OCI-LY1 (cell line): Measurements from ENCODE around the gene KIAA1143.

Experiments
- EZH2 ChIP-seq: fragments of 200-600 bp; sonication (generic), shearing (Covaris generic); IDR thresholded peaks from 2 replicates; pipeline ENCODE4 v1.8.0; 2017; ENCODE audit warnings: borderline replicate concordance, mixed run types, mild to moderate bottlenecking, antibody characterized with exemption, low read length, moderate library complexity, mixed read lengths
- TF ChIP-seq, protein P1 (sequence below): fragments of 200-600 bp; sonication (generic), shearing (Covaris generic); IDR thresholded peaks from 2 replicates; pipeline ENCODE4 v1.5.1; 2017; ENCODE audit warnings: mild to moderate bottlenecking, antibody characterized with exemption, low read length, moderate library complexity, mixed read lengths

DNA sequence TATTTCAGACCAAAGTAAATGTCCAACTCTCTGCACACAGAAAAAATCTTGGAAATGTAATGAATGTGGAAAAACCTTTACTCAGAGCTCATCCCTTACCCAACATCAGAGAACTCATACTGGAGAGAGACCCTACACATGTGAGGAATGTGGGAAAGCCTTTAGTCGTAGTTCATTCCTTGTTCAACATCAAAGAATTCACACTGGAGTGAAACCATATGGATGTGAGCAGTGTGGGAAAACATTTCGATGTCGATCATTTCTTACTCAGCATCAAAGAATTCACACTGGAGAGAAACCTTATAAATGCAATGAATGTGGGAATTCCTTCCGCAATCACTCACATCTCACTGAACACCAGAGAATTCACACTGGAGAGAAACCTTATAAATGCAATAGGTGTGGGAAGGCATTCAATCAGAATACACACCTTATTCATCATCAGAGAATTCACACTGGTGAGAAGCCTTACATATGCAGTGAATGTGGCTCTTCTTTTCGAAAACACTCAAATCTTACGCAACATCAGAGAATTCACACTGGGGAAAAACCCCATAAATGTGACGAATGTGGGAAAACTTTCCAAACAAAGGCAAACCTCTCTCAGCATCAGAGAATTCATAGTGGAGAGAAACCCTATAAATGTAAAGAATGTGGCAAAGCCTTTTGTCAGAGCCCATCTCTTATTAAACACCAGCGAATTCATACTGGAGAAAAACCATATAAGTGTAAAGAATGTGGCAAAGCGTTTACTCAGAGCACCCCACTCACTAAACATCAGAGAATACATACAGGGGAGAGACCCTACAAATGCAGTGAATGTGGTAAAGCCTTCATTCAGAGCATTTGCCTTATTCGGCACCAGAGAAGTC lies 40.0 kb downstream of the KIAA1143 start:
- no peak for TF ChIP-seq EZH2
- TF ChIP-seq, protein P1, sequence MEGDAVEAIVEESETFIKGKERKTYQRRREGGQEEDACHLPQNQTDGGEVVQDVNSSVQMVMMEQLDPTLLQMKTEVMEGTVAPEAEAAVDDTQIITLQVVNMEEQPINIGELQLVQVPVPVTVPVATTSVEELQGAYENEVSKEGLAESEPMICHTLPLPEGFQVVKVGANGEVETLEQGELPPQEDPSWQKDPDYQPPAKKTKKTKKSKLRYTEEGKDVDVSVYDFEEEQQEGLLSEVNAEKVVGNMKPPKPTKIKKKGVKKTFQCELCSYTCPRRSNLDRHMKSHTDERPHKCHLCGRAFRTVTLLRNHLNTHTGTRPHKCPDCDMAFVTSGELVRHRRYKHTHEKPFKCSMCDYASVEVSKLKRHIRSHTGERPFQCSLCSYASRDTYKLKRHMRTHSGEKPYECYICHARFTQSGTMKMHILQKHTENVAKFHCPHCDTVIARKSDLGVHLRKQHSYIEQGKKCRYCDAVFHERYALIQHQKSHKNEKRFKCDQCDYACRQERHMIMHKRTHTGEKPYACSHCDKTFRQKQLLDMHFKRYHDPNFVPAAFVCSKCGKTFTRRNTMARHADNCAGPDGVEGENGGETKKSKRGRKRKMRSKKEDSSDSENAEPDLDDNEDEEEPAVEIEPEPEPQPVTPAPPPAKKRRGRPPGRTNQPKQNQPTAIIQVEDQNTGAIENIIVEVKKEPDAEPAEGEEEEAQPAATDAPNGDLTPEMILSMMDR = no peak
